OCI-M2 (cell line): ENCODE data around the gene OPTC.

Experiments used
- DNase-seq: peaks from one replicate; lab custom pipeline; 2025; ENCODE audit not compliant: unreplicated experiment; lab: John Stamatoyannopoulos, UW

The OPTC gene

GRCh38 chr1:203490607-203491006 is 3.3 kb upstream of the OPTC start:
- no peak for DNase-seq

DNA sequence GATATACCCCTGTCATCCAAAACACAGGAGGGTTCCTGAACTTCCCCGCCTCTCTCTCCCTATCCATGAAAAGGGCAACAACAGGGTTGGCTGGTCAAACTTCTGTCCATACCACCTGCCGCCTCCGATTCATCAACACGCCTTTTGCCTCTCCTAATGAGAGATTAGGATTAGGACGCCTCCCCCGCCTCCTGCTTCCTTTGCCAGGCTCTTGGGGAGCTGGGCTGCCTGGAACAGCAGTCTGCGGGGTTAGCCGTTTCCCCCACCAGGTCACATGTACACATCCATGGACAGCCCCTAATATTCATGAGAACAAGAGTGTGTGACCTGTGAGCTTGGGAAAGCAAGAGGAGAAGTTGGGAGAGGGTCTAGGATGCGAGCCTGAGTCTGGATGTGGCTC is 2.3 kb upstream of the OPTC start:
- no peak for DNase-seq

DNA sequence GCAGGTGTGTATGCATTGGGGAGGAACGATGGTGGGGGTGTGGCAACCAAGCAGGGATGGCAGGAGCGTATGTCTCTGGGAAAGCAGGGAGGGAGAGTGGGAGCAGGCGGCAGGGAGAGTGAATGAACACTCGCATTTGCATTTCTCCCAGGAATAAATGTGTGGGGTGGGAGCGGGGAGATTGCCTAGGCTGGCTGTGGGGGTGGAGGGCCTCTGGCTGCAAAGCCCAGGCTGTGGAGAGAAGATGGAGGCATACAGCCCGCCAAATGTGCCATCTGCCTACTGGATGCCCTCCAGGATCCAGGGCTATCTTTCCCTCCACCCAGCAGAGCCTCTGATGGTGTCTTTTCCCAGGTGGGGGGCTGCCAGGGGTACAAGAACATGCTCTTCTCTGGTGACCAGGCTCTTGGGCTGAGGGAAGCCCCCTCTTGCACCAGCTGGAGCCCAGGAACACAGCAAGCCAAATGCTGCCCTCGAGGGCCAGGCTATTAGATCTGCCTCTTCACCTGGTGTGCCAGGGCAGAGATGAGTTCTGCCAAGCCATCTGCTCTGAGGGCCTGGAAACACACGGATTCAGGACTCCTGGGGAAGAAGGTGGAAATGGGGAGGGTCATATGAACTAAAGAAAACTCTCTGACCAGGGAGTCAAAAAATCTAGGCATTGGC is 1.7 kb upstream of the OPTC start:
- no peak for DNase-seq

DNA sequence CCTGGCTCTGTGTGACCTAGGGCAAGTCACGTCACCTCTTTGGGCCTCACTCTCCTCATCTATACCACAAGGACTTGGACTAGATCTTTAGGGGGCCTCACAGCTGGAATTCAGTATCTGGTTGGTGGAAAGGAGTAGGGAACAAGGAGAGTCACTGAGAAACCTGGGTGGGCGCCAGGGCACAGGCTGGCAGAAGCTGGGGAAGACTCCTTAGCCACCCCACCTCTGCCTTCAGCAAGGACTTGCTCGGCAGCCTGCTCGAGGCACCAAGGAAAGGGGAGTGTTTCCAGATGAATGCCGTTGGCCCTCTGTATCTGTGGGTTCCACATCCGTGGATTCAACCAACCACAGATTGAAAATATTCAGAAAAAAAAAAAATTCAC is 1.2 kb upstream of the OPTC start:
- DNase-seq: no peak

DNA sequence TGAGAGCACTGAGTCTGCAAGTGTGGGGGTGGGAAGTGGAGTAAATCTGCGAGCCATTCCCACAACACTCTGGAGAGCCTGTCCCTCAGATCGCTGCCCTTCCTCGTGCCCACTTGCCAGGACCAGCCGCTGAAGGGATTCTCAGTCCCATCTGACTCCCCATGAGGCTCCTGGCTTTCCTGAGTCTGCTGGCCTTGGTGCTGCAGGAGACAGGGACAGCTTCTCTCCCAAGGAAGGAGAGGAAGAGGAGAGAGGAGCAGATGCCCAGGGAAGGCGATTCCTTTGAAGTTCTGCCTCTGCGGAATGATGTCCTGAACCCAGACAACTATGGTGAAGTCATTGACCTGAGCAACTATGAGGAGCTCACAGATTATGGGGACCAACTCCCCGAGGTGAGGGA is 1.9 kb downstream of the OPTC start:
- no peak for DNase-seq

DNA sequence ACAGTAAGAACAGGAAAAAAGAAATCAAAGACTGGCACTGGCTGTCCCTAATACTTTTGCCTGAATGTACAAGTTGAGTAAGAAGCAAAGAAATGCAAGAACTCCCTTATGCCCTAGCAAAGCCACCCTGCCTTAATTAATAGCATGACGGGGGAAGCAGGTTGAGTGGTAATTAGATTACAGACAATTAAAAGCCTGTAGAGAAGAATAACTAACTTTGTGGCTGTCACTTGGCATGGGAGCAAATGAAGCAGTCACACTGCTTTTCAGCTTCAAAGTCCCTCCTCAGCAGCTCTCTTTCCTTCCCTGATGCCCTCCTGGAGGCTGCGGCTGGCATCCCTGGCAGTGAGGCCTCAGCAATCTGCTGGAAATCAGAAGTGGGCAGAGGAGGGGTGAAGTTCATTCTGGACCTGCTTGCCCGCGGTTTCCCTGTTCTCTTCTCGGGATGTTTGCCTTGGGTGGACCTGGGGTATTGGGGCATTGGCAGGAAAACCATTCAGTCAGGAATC is 3.4 kb downstream of the OPTC start:
- DNase-seq: no peak

GRCh38 chr1:203499643-203500278 is 5.8 kb downstream of the OPTC start:
- DNase-seq: no peak

DNA sequence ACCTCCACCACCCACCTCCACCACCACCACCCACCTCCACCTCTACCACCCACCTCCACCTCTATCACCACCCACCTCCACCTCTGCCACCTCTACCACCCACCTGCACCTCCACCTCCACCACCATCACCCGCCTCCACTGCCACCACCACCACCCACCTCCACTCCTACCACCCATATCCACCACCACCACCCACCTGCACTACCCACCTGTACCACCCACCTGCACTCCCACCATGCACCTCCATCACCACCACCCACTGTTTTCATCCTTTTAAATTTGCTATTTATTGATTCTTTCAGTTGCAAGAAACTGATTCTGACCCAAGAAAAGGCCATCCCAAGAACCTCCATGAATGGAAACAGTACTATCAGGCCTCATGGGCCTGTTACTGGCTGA is 6.3 kb downstream of the OPTC start:
- DNase-seq: no peak

- no peak for DNase-seq
Observed at GRCh38 chr1:203503836-203504235, 9.9 kb downstream of the OPTC start.

DNA sequence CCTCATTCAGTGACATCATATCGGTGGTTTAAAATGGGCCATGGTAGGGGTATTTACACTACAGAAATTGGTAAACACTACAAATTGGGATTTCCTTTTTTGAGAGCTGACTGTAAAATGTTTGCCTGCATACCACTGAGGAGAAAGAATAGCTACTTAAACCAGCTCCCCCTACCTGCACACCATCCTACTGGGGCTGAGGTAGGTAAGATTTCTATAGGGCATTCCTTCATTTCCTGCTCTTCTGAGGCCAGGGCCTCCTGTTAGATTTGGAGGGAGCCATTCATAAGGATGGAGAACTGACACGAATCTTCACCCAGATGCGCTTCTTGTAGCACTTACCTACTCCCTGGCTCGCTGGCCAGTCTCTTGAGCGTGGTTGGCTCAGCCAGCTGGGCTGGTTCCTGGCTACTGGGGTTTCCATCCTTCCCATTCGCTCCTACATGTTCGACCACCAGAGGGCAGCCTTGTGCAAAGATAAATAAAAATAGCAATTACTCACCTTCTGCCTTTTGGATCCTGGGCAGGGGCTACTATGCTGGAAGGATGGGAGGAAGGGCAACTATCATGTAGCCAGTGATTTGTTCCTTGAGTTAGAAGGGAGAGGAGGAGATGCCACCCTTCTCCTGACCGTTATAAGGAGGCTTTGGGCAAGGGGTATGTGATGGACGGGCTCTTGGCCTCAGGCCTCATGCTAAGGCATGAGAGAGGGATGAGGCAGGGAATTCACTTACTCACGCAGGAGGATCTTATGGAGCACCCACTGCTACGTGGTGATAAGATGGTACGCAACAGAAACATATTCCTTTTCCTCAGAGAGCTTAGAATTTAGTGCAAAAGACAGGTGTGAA is 10.7 kb downstream of the OPTC start:
- peak; percentile 8 for DNase-seq

DNA sequence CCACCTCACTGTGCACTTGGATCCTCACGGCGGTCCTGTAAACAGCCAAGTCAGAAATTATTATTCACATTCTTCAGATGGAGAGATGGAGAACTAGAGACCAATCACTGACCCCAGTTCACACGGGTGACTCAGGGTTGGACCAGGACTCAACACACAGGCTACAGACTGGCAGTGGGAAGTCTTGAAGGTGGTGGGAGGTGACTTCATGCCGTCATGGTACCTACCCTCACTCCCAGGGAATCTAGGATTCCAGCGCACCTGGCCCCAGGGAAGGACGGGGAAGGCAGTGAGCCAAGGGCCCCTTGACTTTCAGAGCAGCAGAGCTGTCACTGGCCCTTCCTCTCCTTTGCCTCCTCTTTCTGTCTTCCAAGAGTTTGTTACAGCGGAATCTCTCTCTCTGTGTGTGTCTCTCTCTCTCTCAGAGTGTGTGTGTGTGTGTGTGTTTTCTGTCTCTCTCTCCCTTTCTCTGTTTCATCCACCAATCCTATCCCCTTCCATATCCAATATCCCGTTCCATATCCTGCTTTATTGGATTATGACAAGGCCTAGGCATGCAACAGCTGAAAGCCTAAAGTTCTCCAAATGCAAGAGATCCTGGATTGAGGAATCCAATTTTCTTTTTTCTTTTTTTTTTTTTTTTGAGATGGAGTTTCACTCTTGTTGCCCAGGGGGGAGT is 11.7 kb downstream of the OPTC start:
- no peak for DNase-seq

DNA sequence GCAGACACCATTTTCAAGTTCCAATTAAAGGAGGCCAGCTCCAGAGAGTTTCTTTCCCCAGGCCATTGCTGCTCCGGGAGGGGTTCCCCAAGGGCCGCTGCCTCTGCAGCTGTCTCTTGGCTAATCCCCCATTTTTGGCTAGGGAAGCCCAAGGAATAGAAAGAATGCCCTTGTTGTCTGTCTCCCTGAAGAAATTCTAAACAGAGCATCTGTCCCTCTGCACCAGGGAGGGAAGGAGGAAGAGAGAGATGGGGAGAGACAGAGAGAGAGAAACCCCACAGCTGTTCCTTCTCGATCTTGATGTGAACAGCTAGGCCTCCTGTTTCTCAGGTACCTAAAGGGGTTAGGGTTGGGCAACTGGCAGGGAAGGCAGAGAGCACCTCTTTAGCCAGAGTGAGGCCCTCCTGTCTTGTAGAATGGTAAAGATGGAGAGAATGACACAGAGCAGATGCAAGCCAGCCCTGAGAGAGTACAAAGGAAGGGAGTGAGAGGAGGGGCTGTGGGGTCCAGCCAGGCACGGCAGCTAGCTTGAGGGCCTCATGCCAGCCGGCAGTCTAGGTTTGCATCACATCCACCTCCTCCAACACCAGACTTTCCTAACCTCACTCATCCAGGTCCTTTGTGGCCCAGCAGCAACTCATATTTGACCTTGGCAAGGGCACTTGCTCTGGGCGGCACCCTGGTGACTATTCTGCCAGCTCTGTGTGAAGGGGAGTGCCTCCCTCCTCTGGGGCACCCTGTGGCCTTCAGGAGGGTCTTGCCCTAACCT is 13.1 kb downstream of the OPTC start:
- no peak for DNase-seq

GRCh38 chr1:203507759-203508158 is 13.8 kb downstream of the OPTC start:
- no peak for DNase-seq

GRCh38 chr1:203508463-203509073 is 14.6 kb downstream of the OPTC start:
- DNase-seq: no peak

DNA sequence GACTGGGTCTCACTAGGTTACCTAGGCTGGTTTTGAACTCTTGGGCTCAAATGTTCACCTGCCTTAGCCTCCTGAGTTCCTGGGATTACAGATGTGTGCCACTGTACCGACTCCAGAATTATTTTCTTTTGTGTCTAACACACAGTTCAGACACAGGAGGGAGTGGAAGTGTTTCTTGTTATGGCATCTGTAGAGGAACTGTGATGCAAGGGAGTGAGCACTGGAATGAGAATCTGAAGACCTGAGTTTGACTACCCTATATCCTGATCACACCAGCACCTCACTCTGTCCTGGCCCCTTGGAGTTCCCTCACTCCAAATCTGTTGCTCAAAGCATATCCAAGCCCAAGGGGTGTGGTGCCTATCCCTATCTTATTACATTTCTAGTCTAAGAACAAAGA is 15.2 kb downstream of the OPTC start:
- DNase-seq: no peak

- no peak for DNase-seq
Observed at GRCh38 chr1:203511513-203511912, 17.6 kb downstream of the OPTC start.

DNA sequence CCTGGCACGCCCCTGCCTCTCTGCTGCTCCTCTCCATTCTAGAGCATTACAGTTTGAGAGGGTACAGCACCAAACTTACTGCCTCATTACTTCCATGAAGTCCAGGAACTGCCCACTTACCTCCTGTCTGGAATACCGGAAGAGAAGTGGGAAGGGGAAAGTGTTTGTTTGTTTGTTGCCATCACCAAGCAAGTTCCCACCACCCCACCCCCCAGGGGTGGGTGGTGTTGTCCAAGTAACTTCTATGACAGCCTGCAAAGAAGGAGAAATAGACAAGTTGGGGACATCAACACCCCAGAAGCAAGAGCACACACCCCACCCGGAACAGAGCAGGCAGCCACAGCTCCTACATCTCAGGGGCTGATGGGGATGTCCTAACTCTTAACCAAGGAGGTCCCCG is 18.0 kb downstream of the OPTC start:
- no peak for DNase-seq

- DNase-seq: no peak
Observed at GRCh38 chr1:203512517-203512847, 18.5 kb downstream of the OPTC start.

DNA sequence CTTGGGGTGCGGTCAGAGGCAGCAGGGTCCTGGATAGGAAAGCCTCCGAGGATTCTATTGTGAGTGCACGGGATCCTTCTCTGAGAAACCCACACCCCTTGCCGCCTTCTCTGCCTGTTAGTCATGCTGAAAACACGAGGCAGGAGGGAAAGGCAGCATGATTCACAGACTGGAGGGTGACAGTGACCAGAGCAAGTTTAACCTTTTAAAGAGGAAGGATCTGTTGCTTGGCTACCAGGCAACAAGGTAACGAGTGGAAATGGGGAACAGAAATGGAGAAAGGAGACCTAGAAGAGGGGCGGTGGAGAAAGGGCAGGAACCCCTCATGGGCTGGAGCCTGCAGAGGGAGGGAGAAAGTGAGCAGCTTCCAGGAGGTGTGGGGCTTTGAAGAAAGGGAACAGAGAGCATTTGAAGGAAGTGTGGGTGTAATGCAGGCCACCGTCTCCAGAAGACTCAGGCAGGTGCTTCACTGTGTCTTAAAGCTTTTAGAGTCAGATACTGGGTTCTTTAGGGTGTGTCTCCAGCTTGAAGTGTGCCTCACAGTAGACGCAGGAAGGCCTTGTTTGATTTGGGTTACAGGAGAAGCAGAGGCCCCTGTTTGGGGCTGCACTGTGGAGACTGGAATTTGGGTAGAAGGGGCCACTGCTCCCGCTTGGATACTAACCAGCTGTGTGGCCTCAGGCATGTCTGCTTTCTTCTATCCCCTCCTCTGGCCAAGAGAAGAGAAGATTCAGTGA is 19.1 kb downstream of the OPTC start:
- no peak for DNase-seq

DNA sequence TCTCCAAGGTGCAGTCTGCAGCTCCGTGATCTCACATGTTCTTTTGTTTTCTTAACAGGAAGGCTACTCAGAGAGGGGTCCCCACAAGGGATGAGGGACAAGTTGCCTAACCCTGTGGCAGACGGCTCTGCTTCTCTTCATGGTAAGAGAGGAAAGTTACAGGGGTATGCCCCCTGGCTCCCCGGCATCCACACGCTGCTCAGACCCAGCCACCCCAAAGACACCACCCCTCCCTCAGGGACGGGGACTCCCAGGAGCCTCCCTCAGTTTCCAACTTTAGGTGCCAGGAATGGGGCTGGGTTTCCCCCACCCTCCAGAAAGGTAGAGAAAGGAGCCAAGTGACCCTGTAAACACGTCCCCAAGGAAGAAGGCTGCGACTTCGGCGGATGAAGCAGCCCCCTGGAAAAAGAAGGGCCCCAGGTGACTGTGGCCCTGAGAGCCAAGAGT is 19.7 kb downstream of the OPTC start:
- DNase-seq: no peak
